Liver (tissue), 3 donors: ENCODE data around the gene FAM185A.

Experiments used
- SP1 ChIP-seq: IDR thresholded peaks from 2 replicates; pipeline ENCODE4 v1.6.1; 2018; ENCODE audit warnings: antibody characterized with exemption, mild to moderate bottlenecking
- TAF1 ChIP-seq: conservative IDR thresholded peaks from 2 replicates; pipeline ENCODE4 v1.6.1; 2016; ENCODE audit warnings: antibody characterized with exemption, mild to moderate bottlenecking
- TF ChIP-seq, protein P1 (sequence below): fragments of 150-350 bp; IDR thresholded peaks from 2 replicates; pipeline ENCODE4 v1.5.1; 2017; ENCODE audit warnings: improper control_type of control experiment, low read depth, low read length; ENCODE audit not compliant: missing input control
- donor health status: healthy.
- donor health status: healthy.

DNA sequence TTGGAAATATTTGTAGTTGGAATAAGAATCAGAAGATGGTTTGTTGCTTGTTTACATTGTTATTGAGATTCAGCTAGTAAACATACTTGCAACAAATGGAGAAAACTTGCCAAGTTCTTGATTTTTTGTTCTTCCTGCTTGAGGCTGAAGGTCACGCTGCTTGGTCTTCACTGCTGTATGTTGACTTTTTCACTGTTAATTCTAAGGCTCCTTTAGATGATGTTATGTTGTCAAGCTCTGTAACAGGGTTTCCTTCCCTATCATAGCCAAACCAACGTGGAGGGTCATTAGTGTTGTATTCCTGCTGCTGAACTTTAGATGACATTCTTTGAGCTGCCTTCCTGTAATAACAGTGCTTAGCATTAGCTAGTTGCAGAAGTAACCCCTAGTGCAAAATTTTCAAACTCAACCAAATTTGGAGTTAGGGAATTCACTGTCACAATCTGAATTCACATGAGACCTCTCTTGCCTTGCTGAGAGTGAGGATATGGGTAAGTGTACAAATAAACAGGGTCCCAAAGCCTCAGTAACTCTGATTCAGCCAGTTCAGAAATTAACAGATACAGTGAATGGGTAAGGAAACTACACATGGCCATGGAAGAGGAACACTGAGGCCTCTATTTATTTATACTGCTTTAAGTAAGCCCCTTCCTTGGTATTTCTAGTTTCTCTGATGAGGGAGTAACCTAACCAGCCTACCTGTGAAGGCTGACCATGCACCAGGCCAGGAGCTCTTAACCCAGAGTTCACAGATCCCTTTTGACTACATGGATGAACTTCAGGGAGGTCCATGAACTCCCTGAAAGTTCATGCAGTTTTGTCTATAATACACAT lies 64.6 kb downstream of the FAM185A start:
- no peak for TF ChIP-seq TAF1
- TF ChIP-seq, protein P1, sequence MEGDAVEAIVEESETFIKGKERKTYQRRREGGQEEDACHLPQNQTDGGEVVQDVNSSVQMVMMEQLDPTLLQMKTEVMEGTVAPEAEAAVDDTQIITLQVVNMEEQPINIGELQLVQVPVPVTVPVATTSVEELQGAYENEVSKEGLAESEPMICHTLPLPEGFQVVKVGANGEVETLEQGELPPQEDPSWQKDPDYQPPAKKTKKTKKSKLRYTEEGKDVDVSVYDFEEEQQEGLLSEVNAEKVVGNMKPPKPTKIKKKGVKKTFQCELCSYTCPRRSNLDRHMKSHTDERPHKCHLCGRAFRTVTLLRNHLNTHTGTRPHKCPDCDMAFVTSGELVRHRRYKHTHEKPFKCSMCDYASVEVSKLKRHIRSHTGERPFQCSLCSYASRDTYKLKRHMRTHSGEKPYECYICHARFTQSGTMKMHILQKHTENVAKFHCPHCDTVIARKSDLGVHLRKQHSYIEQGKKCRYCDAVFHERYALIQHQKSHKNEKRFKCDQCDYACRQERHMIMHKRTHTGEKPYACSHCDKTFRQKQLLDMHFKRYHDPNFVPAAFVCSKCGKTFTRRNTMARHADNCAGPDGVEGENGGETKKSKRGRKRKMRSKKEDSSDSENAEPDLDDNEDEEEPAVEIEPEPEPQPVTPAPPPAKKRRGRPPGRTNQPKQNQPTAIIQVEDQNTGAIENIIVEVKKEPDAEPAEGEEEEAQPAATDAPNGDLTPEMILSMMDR = no peak
- TF ChIP-seq SP1 = no peak
